Stimulated activated CD8-positive, alpha-beta memory T cell treated with anti-CD3 and anti-CD28 coated beads, Interleukin-4, amount 100 ng/mL, for 4 hours (primary cell): ENCODE measurements around the gene PDGFB.
A peak's percentile ranks its signal among the peaks of the same experiment; 100 is the strongest.

ENCODE experiments used
- DNase-seq, 2 donors: peaks; one replicate each; pipeline ENCODE4 v3.0.0-alpha.2; 2020; ENCODE audit warnings: low read depth in 2 of 2, low spot score in 1 of 2

PDGFB gene

DNA sequence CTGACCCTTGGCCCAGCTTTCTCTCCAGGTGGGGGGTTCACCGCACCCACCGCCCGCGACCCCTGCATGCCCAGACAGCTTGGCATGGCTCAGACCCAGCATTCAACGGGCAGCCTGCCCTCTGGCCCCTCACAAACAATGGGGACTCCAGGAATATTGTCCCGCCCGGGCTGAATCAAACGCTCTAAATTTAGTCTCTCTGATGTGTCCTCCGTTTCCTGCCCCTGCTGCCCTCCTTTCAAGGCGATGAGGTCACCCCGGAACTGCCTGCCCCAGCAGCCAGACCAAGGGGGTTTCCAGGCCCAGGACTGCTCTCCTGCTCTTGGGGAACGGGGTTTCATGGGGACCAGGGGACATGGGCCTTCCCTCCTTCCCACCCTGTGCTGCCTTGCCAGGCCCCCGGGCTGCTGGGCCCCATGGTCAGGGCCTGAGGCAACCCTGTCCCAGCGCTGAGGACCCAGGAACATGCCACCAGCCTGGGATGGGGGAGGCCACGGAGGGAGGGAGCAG, 10.1 kb upstream of the PDGFB start:
- peak in 1 of 2 donors; percentile 31 for DNase-seq

DNA sequence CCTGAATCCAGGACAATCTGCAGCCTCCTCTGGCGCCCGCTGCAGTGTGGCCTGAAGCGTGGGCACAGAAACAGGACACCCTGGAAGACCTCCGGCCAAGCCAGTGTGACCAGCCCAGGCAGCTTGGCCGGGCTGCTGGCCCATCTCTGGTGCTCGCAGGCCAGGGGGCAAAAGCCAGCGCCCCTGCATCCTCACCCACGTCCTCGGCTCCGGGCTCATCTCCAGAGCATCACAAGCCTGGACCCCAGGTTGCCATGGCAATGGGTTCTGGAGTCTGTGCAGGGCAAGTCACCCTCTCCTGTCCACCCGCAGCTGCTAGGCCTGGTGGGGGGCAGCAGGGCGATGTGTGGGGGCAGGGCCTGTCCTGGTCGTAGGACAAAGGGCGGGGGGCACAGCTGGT, 9.3 kb upstream of the PDGFB start:
- no peak for DNase-seq

DNA sequence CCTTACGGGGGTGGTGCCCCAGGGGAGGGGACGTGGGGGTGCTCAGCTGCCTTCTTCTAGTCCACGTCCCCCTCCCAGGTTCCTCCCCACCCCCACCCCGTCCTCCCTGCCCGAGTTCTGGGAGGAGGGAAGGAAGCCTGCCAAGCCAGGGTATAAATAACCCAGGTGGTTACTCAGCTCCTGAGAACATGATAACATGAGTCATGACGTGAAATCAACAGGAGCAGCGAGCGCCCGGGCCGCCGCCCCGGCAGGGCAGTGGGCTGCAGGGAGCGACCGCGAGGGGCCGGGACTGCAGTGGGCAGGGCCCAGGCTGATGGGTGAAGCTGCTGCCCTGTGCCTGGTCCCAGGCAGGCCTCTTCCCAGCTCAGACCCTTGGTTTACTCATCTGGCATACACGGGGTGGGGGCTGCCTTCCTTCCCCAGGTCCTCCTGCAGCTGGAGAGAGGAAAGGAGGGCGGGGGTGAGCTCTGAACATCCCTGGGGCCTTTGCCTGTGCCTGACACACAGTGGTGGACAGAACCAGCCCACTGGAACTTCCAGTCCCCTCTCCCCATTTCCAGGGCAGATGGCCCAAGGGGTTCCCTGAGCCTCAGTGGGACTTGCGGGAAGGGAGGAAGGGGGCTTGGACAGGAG, 8.8 kb upstream of the PDGFB start:
- no peak for DNase-seq

GRCh38 chr22:39252461-39253434, 8.0 kb upstream of the PDGFB start:
- DNase-seq: no peak

- no peak for DNase-seq
Measured at GRCh38 chr22:39251762-39252460, 7.1 kb upstream of the PDGFB start.

GRCh38 chr22:39250838-39251237, 6.1 kb upstream of the PDGFB start:
- no peak for DNase-seq

GRCh38 chr22:39250131-39250530, 5.3 kb upstream of the PDGFB start:
- DNase-seq: no peak

DNA sequence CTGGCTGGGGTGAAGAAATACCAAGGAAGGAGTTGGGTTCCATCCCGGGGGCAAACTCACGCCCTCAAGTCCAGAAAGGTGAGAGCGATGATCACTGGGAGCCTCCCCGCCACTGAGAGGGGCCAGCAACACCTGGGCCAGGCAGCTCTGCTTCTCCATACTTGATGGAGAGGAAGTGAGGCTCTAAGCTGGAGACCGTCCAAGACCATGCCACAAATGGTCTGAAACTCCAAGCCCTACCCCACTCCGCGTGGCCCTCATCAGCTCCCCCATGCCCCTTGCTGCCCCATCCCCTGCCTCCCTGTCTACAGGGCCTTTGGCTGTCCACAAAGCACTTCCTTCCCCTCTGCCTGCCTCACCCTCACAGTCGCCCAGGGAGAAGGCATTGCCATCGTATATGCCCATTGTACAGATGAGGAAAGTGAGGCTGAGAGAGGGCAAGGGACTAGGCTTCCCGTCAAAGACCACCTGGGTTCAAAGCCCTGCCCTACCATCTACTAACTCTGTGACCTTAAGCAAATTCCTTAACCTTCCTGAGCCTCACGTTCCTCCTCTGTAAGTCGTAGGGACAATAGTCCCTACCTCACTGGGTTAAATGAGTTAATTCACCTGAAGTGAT, 4.4 kb upstream of the PDGFB start:
- DNase-seq: no peak

DNA sequence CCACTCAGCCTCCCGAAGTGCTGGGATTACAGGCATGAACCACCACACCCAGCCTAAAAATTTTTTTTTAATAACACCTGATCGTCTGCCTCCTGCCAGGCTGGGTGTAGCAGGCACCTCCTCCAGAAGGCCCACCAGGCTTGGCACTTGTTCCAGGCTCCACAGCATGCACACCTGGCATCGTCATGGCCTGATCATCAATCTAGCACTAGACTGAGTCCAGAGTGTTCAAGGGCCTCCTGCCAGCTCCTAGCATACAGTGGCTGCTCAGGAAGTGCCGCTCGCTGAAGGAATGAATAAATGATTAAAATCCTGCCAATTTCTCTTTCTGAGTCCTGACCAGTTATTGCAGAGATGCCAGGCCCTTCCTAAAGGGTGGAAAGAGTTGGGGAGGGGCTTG, 3.5 kb upstream of the PDGFB start:
- DNase-seq: no peak

GRCh38 chr22:39247361-39247760, 2.6 kb upstream of the PDGFB start:
- DNase-seq: no peak

DNA sequence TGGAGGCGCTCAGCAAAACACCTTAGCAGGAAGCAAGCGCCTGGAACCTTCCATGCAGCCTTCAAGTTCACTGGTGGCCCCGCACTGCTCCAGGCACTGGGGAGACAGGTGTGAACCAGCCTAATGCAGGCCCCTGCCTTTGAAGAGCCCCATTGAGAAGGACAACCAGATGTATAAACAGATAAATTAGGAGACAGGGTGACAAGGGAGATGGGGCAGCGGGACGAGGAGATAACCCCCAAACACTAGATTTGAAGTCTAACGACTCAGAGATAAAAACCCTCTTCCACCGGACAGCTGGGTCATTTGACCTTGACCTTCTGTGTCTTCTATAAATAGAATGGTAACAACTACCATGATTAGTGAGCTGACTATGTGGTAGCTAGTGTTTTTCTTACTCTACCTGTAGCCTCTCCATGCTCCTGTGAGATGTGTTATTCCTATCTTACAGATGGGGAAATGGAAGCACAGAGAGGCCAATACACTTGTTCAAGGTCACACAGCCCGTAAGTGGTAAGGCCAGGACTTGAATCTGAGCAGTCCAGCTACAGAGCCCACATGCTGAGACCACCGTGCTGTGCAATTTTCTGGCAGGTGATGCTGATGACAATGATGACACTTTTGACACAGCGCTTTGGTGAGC, 2.0 kb upstream of the PDGFB start:
- no peak for DNase-seq

DNA sequence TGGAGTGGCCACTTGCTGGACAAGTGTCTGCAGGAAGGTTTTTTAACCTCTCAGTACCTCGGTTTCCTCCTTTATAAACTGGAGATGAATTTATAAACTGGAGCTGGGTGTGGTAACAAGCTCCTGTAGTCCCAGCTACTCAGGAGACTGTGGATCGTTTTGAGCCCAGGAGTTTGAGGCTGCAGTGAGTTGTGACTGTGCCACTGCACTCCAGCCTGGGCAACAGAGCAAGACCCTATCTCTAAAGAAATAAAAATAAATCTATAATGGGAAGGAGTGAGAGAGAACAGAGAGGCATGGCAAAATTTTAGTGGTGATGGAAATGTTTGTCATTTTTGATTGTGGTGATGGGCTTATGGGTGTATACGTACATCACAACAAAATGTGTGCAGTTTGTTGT, 1.4 kb upstream of the PDGFB start:
- DNase-seq: no peak

GRCh38 chr22:39245130-39246039, 603 bp upstream of the PDGFB start:
- no peak for DNase-seq

GRCh38 chr22:39244136-39244495, 666 bp downstream of the PDGFB start:
- DNase-seq: no peak

DNA sequence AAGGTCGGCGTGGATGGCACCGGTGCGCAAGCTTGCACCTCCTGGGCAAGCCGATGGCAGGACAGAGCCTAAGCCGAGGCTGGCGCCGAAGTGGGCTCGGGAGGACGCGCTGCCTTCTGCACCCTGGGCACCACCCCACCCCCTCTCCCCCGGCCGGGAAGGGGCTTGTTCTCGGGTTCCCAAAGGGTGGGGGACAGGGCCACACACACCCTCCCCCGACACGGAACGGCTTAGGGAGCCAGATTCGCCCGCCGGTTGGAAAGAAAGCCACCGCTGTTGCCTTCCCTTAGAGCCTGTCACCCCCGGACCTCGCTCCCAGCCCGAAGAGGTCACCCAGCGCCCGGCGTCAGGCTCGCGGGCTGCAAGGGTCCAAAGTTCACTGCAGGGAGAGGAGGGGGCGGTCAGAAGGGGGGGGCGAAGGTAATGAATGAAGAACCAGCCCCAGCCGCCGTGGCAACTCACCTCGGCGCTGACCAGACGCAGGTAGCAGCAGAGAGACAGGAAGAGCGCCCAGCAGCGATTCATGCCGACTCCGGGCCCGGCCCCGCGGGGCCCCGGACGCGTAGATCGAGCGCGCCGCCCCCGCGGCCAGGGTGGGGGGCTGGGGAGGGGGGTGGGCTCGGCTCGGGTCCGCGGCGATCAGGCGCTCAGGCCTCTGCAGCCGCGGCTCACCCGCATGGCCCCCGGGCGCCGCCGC, 1.2 kb downstream of the PDGFB start:
- no peak for DNase-seq

DNA sequence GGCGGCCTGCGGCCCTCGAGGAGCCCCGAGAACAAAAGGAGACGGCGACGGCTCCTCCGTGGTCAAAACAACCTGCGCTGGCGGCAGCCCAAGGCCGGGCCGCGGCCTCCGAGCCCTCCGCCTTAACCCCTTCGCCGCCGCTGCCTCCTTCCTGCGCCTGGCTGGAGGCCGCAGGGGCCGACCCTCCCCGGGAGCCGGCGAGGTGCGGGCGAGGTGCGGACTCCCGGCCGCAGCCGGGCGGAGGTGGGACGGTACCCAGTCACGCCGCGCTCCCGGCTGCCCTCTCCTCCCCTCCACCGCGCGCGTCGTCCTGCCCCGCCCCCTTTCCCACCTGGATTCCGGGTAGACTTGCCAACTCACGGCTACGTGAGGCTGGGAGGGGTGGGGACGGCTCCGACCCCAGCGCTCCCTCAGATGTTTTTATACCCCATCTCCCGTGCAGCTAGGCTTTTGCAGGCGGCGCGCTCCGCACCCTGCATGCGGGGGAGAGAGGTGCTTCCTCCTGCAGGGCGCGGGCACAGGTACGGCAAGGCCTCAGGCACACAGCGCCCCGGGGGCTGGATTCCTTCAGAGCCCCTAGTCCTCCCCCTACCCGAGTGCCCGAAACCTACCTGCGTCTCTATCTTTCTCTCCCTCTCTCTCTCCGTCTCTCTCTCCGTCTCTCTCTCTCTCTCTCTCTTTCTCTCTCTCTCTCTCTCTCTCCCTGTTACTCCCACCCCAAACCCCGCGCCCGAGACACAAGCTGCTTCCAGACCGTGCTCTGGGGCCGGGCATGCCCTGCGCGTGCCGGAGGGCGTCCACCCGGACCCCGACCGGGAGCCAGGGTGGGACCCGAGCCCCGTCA, 2.0 kb downstream of the PDGFB start:
- no peak for DNase-seq

GRCh38 chr22:39241794-39242594, 2.8 kb downstream of the PDGFB start:
- DNase-seq: peak in 1 of 2 donors; percentile 60
